K562 (cell line): ENCODE results near the gene CMIP. TPM values are rescaled to one million over a fixed set of nuclear protein-coding genes. Genes with fewer than 3 reads are reported as not detected.

Source experiments
- ATAC-seq: fragments of 200-7000 bp; cut with Tn5 transposase; 3 replicates; pipeline ENCODE4 v1.9.1; 2020; ENCODE audit warnings: moderate library complexity
- BruUV-seq: library from RNA; stranded (reverse); fragments of 400-500 nt; replicated peaks from 2 replicates; lab custom pipeline; 2021; lab: Mats Ljungman, UMichigan
- CTCF ChIA-PET: fragments of 300-600 bp; formaldehyde crosslinking; extraction: SDS; loops from one replicate; lab custom pipeline; 2021; ENCODE audit warnings: low intra/inter-chr PET ratio; lab: Yijun Ruan, JAX
- POLR2A ChIA-PET: fragments of 300-600, 350-650 bp; sonication (Branson Sonifier 250); formaldehyde crosslinking; extraction: SDS; loops from one replicate; lab custom pipeline; 2021; ENCODE audit warnings: antibody characterized with exemption, inconsistent platforms; lab: Yijun Ruan, JAX
- DNase-seq, 4 experiments: peaks; one replicate each; pipeline versions ENCODE4 v3.0.0 to v3.0.0-alpha.2; 2011 to 2018; ENCODE audit warnings: low spot score in 3 of 4, mixed read lengths in 3 of 4; ENCODE audit errors: extremely low read depth in 1 of 4
- FAIRE-seq: peaks from 2 replicates; lab custom pipeline; 2011; peaks lifted over from hg19 to GRCh38; lab: Jason Lieb, UNC
- H2AFZ ChIP-seq: 2 replicates; pipeline ENCODE4 v1.6.0; 2011; ENCODE audit warnings: low read depth, low read length, control low read depth, inconsistent platforms
- H3K27ac ChIP-seq: fragments of 200-600 bp; 3 replicates; pipeline ENCODE4 v1.8.0; 2011; ENCODE audit warnings: low read depth, mild to moderate bottlenecking, control low read depth, inconsistent platforms, low read length, moderate library complexity, mixed read lengths; ENCODE audit errors: extremely low read depth
- H3K27me3 ChIP-seq, 2 experiments: fragments of 300-600 bp in 1 of 2; 2 replicates in 1 of 2; 3 replicates in 1 of 2; pipeline versions ENCODE4 v1.6.0 to v1.8.0; 2011; ENCODE audit warnings: inconsistent platforms in 2 of 2, low read length in 2 of 2, mild to moderate bottlenecking in 1 of 2, mixed read lengths in 1 of 2, moderate library complexity in 1 of 2; ENCODE audit not compliant: control insufficient read depth in 2 of 2, insufficient read depth in 2 of 2
- H3K36me3 ChIP-seq: fragments of 300-600 bp; 3 replicates; pipeline ENCODE4 v1.8.0; 2011; ENCODE audit warnings: mild to moderate bottlenecking, low read length, inconsistent platforms; ENCODE audit not compliant: control insufficient read depth, insufficient read depth
- H3K4me1 ChIP-seq, 2 experiments: fragments of 200-600 bp in 1 of 2; replicated peaks in 1 of 2; 2 replicates in 1 of 2; 3 replicates in 1 of 2; pipeline versions ENCODE4 v1.5.1 to v1.8.0; 2011; ENCODE audit warnings: inconsistent platforms in 2 of 2, low read length in 2 of 2, mild to moderate bottlenecking in 1 of 2, mixed read lengths in 1 of 2, moderate library complexity in 1 of 2; ENCODE audit not compliant: control insufficient read depth in 2 of 2, insufficient read depth in 2 of 2
- H3K4me2 ChIP-seq: 2 replicates; pipeline ENCODE4 v1.6.1; 2011; ENCODE audit warnings: low read length, control low read depth, inconsistent platforms, mixed read lengths; ENCODE audit not compliant: insufficient read depth
- H3K4me3 ChIP-seq: fragments of 200-600 bp; sonication (generic), shearing (Covaris generic); 2 replicates; pipeline ENCODE4 v1.5.1; 2016; ENCODE audit warnings: control low read depth, inconsistent platforms
- H3K79me2 ChIP-seq: fragments of 200-600 bp; 3 replicates; pipeline ENCODE4 v1.8.0; 2011; ENCODE audit warnings: low read length, inconsistent platforms; ENCODE audit not compliant: control insufficient read depth, insufficient read depth
- H3K9ac ChIP-seq, 2 experiments: 2 replicates each; pipeline versions ENCODE4 v1.6.0 to v1.6.1; 2011; ENCODE audit warnings: low read depth in 2 of 2, low read length in 2 of 2, control low read depth in 1 of 2, inconsistent platforms in 1 of 2, mild to moderate bottlenecking in 1 of 2, mixed read lengths in 1 of 2; ENCODE audit not compliant: insufficient read depth in 1 of 2
- H3K9me1 ChIP-seq: one replicate; pipeline ENCODE4 v1.6.0; 2011; ENCODE audit warnings: inconsistent platforms, mild to moderate bottlenecking, low read length, moderate library complexity; ENCODE audit not compliant: control insufficient read depth, insufficient read depth
- H3K9me3 ChIP-seq: replicated peaks from 2 replicates; pipeline ENCODE4 v1.5.1; 2011; ENCODE audit warnings: low read depth, low read length, inconsistent platforms; ENCODE audit not compliant: control insufficient read depth, insufficient read depth
- H4K20me1 ChIP-seq: replicated peaks from 2 replicates; pipeline ENCODE4 v1.6.1; 2011; ENCODE audit warnings: low read length, inconsistent platforms, mixed read lengths; ENCODE audit not compliant: control insufficient read depth, insufficient read depth
- DDX20 ChIP-seq: fragments of 450-650 bp; IDR thresholded peaks from 2 replicates; pipeline ENCODE4 v1.6.1; 2016; ENCODE audit warnings: missing genetic modification characterization, low read depth, mild to moderate bottlenecking, missing compliant biosample characterization, moderate library complexity
- HDAC3 ChIP-seq: fragments of 450-650 bp; IDR thresholded peaks from 2 replicates; pipeline ENCODE4 v1.6.1; 2018; ENCODE audit warnings: borderline replicate concordance, mild to moderate bottlenecking, moderate library complexity; ENCODE audit not compliant: partially characterized antibody
- MIER1 ChIP-seq: fragments of 450-650 bp; IDR thresholded peaks from 2 replicates; pipeline ENCODE4 v1.6.1; 2016; ENCODE audit warnings: antibody characterized with exemption, mild to moderate bottlenecking, low read depth
- POLR2B ChIP-seq: fragments of 450-650 bp; IDR thresholded peaks from 2 replicates; pipeline ENCODE4 v1.6.1; 2018; ENCODE audit warnings: low read depth; ENCODE audit not compliant: partially characterized antibody
- SMAD4 ChIP-seq: fragments of 250-450 bp; sonication (Bioruptor Pico); conservative IDR thresholded peaks from 2 replicates; pipeline ENCODE4 v1.8.0; 2021; ENCODE audit warnings: inconsistent platforms, mild to moderate bottlenecking, moderate library complexity
- TAL1 ChIP-seq: fragments of 450-650 bp; IDR thresholded peaks from 2 replicates; pipeline ENCODE4 v1.6.1; 2016; ENCODE audit warnings: mild to moderate bottlenecking
- THRAP3 ChIP-seq: fragments of 450-650 bp; IDR thresholded peaks from 2 replicates; pipeline ENCODE4 v1.6.1; 2016; ENCODE audit warnings: mild to moderate bottlenecking, inconsistent platforms, borderline replicate concordance
- YY1 ChIP-seq, 3 experiments: IDR thresholded peaks; 2 replicates each; pipeline ENCODE4 v1.6.1; 2011; ENCODE audit warnings: low read length in 2 of 3, mild to moderate bottlenecking in 2 of 3, moderate library complexity in 2 of 3, borderline replicate concordance in 1 of 3, control low read depth in 1 of 3, low read depth in 1 of 3; ENCODE audit not compliant: insufficient read depth in 3 of 3, insufficient replicate concordance in 2 of 3, control insufficient read depth in 1 of 3, insufficient read length in 1 of 3; ENCODE audit errors: extremely low read depth in 1 of 3
- ZBTB7A ChIP-seq: IDR thresholded peaks from 2 replicates; pipeline ENCODE4 v1.6.1; 2011; ENCODE audit warnings: low read depth, mild to moderate bottlenecking, low read length, moderate library complexity, borderline replicate concordance; ENCODE audit not compliant: control insufficient read depth
- ZFP1 ChIP-seq: fragments of 450-650 bp; formaldehyde crosslinking; IDR thresholded peaks from 2 replicates; pipeline ENCODE4 v1.4.0; 2020; ENCODE audit warnings: mild to moderate bottlenecking, mixed read lengths
- ZNF316 ChIP-seq: fragments of 450-650 bp; IDR thresholded peaks from 2 replicates; pipeline ENCODE4 v1.6.1; 2016
- WGBS: fragments of 100-300 bp; shearing (Covaris generic); methylation state at CpG from one replicate; pipeline ENCODE4 v1.1.6; 2016; ENCODE audit warnings: low coverage, mixed read lengths; ENCODE audit not compliant: insufficient coverage; ENCODE audit errors: missing lambda C conversion rate; 5-methylcytosine and 5-hydroxymethylcytosine counted together
- in situ Hi-C: fragments of 300-500 bp; cut with MboI; formaldehyde crosslinking; loops from 4 replicates; pipeline ENCODE4 v1.15.0; 2018; ENCODE audit warnings: inconsistent platforms, mixed read lengths
- intact Hi-C: fragments of 100-400 bp; cut with micrococcal nuclease; formaldehyde crosslinking; loops from 2 replicates; pipeline ENCODE4 v1.14.2; 2022
- polyA plus RNA-seq, 8 experiments: library from polyadenylated mRNA; depleted of rRNA in 4 of 8; stranded (reverse) in 5 of 8; unstranded in 3 of 8; fragments of >200 nt; fragmentation: Nextera tagmentation in 2 of 8; fragmentation: Illumina TruSeq in 1 of 8; extraction: Ambion mirVana in 2 of 8; extraction: Trizol in 1 of 8; gene quantifications; 2 replicates each; pipeline versions ENCODE4 v1.2.1 to v1.2.3, GENCODE V29; 2011 to 2014; ENCODE audit warnings: inconsistent platforms in 1 of 8, missing spikeins in 1 of 8
- total RNA-seq, 7 experiments: library from RNA; depleted of rRNA in 6 of 7; stranded (reverse); fragments of >200 nt in 6 of 7; fragmentation: Illumina TruSeq in 2 of 7; extraction: Trizol in 2 of 7; gene quantifications; 2 replicates each; pipeline versions ENCODE4 v1.2.1 to v1.2.3, GENCODE V29; 2011 to 2021; ENCODE audit warnings: low replicate concordance in 1 of 7
- TF ChIP-seq, protein P1 (sequence below): IDR thresholded peaks from 3 replicates; pipeline ENCODE4 v1.6.1; 2011; ENCODE audit warnings: borderline replicate concordance, mild to moderate bottlenecking, moderate library complexity; ENCODE audit not compliant: insufficient read length; ENCODE audit errors: extremely low read depth
- TF ChIP-seq, protein P2 (sequence below): fragments of 450-650 bp; IDR thresholded peaks from 2 replicates; pipeline ENCODE4 v1.6.1; 2017; ENCODE audit warnings: antibody characterized with exemption, mild to moderate bottlenecking

The CMIP gene
- total and polyA plus RNA-seq, 9 of the 15 experiments (the other 6 are each of a cell fraction or from before 2014, with no cell fraction given) = 0.94 to 82.5 (median 10.3) TPM

- 54% methylated on average over 12 of the region's 12 CpGs for WGBS
- in situ Hi-C loops (no loop called here), intact Hi-C loops (no loop called here)
- H3K4me2 ChIP-seq = peak overlapping the region; percentile 80; the same call in 1 of the 2 replicates
- FAIRE-seq (no peak), ATAC-seq (0 out of 3 replicates have a peak, but pooled peaks have one; percentile 1), DNase-seq (peak in 1 of 4 experiments; percentile 42)
- no peak overlapping the region; the same call in 1 of the 2 replicates for H3K4me3 ChIP-seq
- CTCF ChIA-PET = no interaction called here
- H3K9me1 ChIP-seq = peaks cover 3% of the 10 kb centered on the region
- H3K4me1 ChIP-seq = peaks cover 61 to 64% of the 10 kb centered on the region in 2 experiments
- H2AFZ ChIP-seq = no peak overlapping the region
- peaks cover 5% of the 10 kb centered on the region; the same call in 1 of the 2 replicates for H3K9me3 ChIP-seq
- peaks cover 23% of the 10 kb centered on the region; the same call in 2 of the 3 replicates for H3K36me3 ChIP-seq
- no TSS peak for BruUV-seq
- POLR2A ChIA-PET = interaction anchor here (0.6 to 2.1 kb wide), 28 partner anchors 8 to 1331 kb away, joined by 3 to 12 read pairs (median 4); partner anchors contain the start of genes CENPN and CMC2
- H3K79me2 ChIP-seq = peaks cover 100% of the 10 kb centered on the region
- H3K27me3 ChIP-seq = no peaks in the 10 kb centered on the region
- peak overlapping the region; percentile 80 for H3K27ac ChIP-seq
- H3K9ac ChIP-seq = peak overlapping the region in 1 of 2 experiments; percentile 46; a peak in 2 of 4 replicates
- peaks cover 29% of the 10 kb centered on the region for H4K20me1 ChIP-seq
- 0 out of 2 replicates have a peak, but pooled peaks have one; percentile 17 for TF ChIP-seq ZBTB7A
- 0 out of 2 replicates have a peak, but pooled peaks have one; percentile 49 for TF ChIP-seq SMAD4
- TF ChIP-seq ZFP1 (CRISPR knock-in tag) = no peak
- TF ChIP-seq TAL1 = no peak
- peak; percentile 55 for TF ChIP-seq POLR2B
- TF ChIP-seq, protein P1, sequence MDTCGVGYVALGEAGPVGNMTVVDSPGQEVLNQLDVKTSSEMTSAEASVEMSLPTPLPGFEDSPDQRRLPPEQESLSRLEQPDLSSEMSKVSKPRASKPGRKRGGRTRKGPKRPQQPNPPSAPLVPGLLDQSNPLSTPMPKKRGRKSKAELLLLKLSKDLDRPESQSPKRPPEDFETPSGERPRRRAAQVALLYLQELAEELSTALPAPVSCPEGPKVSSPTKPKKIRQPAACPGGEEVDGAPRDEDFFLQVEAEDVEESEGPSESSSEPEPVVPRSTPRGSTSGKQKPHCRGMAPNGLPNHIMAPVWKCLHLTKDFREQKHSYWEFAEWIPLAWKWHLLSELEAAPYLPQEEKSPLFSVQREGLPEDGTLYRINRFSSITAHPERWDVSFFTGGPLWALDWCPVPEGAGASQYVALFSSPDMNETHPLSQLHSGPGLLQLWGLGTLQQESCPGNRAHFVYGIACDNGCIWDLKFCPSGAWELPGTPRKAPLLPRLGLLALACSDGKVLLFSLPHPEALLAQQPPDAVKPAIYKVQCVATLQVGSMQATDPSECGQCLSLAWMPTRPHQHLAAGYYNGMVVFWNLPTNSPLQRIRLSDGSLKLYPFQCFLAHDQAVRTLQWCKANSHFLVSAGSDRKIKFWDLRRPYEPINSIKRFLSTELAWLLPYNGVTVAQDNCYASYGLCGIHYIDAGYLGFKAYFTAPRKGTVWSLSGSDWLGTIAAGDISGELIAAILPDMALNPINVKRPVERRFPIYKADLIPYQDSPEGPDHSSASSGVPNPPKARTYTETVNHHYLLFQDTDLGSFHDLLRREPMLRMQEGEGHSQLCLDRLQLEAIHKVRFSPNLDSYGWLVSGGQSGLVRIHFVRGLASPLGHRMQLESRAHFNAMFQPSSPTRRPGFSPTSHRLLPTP = no peak
- no peak for TF ChIP-seq ZNF316
- TF ChIP-seq, protein P2, sequence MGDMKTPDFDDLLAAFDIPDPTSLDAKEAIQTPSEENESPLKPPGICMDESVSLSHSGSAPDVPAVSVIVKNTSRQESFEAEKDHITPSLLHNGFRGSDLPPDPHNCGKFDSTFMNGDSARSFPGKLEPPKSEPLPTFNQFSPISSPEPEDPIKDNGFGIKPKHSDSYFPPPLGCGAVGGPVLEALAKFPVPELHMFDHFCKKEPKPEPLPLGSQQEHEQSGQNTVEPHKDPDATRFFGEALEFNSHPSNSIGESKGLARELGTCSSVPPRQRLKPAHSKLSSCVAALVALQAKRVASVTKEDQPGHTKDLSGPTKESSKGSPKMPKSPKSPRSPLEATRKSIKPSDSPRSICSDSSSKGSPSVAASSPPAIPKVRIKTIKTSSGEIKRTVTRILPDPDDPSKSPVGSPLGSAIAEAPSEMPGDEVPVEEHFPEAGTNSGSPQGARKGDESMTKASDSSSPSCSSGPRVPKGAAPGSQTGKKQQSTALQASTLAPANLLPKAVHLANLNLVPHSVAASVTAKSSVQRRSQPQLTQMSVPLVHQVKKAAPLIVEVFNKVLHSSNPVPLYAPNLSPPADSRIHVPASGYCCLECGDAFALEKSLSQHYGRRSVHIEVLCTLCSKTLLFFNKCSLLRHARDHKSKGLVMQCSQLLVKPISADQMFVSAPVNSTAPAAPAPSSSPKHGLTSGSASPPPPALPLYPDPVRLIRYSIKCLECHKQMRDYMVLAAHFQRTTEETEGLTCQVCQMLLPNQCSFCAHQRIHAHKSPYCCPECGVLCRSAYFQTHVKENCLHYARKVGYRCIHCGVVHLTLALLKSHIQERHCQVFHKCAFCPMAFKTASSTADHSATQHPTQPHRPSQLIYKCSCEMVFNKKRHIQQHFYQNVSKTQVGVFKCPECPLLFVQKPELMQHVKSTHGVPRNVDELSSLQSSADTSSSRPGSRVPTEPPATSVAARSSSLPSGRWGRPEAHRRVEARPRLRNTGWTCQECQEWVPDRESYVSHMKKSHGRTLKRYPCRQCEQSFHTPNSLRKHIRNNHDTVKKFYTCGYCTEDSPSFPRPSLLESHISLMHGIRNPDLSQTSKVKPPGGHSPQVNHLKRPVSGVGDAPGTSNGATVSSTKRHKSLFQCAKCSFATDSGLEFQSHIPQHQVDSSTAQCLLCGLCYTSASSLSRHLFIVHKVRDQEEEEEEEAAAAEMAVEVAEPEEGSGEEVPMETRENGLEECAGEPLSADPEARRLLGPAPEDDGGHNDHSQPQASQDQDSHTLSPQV = 0 out of 2 replicates have a peak, but pooled peaks have one; percentile 22
- peak in 1 of 3 experiments; percentile 44 for TF ChIP-seq YY1 (IDR thresholded peaks at IDR 0.05; ENCODE audit: borderline replicate concordance in 1 of 3, control insufficient read depth in 1 of 3, extremely low read depth in 1 of 3, insufficient read depth in 3 of 3, insufficient read length in 1 of 3, insufficient replicate concordance in 2 of 3, low read depth in 1 of 3, low read length in 2 of 3)
- TF ChIP-seq MIER1 = no peak
- no peak for TF ChIP-seq DDX20 (tag)
- 0 out of 2 replicates have a peak, but pooled peaks have one; percentile 70 for TF ChIP-seq THRAP3
- TF ChIP-seq HDAC3 = peak; percentile 25
These were observed 6.3 kb downstream of the CMIP start for GRCh38 chr16:81450783-81451491.
